ENCODE results near the gene TST. TPM values are rescaled to one million over a fixed set of nuclear protein-coding genes. Genes with fewer than 3 reads are reported as not detected.
A peak's percentile ranks its signal among the peaks of the same experiment; 100 is the strongest.

The TST gene
- total RNA-seq, 1 experiment from 2014 or later: 11.5 TPM

- no peak for DNase-seq (ENCODE audit: extremely low read depth, low read depth)
Observed at GRCh38 chr22:37033605-37034430, 14.6 kb upstream of the TST start.

DNA sequence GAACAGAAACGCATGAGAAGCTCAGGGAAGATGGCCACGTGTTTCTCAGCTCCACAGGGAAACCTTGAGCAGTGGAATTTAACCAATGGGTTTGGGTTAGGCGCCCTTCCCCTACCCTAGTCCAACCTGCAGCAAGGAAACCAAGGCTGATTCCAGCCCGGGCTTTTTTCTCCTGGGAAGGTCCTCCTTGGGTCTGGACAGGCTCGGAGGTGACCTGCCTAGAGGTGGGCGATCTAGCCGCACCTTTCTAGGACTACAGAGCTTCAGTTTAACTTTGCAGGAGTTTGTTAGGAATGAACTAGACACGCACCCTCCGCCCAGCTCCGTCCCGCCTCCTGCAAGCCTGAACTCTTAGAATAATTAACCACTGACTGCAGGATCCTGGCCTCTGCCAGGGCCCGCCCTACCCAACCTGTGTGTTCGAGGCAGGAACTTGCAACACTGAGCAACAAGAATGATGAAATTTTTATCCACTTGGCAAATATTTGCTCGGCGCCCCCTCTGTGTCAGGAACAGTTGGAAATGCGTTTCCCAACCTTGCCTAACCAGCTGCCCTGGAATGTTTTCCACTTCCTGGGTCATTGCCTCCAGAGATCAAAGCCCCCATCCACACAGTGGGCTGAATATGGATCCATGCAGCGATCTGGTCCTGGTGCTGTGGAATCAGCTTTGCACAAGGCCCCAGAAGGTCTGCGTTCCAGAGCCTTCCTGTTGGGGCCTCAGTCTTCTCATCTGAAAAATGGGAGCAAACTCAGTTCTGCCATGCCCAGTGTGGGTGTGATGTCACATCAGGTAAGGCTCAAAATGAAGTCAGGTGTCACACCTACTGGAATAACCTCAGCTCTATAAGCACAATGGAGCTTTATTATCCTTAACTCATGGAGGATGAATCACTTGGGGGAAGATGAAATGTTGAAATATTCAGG is 13.6 kb upstream of the TST start:
- DNase-seq (ENCODE audit: extremely low read depth, low read depth): peak; percentile 59

DNA sequence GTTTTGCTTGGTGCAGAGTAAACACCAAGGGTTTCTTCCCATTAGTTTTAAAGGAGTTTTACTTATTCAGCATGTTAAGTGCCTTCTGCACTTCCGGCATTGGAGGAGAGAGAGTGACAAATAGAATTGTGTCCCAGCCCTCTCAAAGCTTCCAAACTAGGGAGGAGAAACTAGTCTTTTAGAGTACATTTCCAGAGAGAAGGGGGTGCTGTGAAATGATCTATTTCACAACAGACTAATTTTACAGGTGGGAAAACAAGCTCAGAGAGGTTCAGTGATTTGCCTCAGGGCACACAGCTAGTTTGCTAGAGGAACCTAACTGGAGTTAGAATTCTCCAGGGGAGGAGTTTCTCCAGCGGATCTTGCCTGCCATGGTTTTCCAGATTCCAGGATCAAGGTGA is 12.9 kb upstream of the TST start:
- DNase-seq (ENCODE audit: extremely low read depth, low read depth): no peak

DNA sequence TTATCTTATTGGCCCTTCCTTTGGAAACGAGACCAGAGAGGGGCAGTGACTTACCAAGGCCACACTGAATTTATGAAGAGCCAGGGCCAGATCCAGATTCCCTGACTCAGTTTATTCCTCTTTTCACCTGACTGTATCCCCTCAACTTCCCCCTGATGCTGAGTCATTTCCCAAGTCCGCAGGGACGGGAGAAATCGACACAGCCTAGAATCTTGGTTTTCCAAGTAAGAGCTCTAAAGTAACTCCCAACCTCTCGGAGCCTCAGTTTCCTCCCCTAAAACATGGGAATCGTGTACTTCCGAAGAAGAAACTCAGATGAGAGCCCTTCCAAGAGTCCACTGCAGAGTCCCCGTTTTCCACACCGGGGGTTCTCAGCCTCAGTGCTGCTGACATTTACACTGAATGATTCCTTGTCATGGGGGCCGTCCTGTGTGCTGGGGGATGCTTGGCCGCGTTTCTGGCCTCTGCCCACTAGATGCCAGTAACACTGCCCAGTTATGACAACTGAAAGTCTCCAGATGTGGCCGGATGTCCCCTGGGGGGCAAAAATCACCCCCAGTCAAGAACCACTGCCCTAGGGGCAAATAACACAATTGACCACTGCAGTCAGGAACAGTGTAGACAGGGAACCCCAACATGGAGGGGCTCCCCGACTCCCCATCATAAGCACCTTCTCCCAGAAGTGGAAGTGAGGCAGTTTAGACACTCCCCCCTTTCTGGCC is 11.5 kb upstream of the TST start:
- DNase-seq (ENCODE audit: extremely low read depth, low read depth): no peak

GRCh38 chr22:37028692-37029674 is 9.7 kb upstream of the TST start:
- no peak for DNase-seq (ENCODE audit: extremely low read depth, low read depth)

- no peak for DNase-seq (ENCODE audit: extremely low read depth, low read depth)
Observed at GRCh38 chr22:37027556-37027955, 8.3 kb upstream of the TST start.

GRCh38 chr22:37026325-37026724 is 7.1 kb upstream of the TST start:
- no peak for DNase-seq (ENCODE audit: extremely low read depth, low read depth)

DNA sequence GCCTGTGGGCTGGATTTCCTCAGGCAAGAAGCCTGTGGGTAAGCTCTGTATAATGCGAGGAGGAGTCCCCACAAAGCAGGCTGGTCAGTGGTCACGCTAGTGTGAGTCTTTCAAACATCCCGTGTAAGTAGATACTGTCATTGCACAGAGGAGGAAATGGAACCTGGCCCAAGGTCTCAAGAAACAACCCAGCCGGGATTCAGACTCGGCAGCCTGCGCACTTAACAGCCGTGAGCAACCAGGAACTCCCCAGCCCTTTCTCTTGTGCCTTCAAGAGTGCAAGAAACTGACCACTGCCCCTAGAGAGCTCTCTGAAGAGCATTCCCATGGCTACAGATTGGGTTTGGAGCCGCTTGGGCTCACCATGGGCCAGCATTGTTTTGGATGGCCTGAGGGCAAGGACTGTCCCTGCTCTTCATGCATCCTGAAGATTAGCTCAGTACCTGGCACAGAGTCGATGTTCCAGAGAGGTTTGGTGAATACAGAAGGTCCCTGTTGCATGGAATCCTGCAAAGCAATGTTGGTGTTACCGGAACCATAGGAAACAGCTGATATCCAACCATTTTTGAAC is 6.3 kb upstream of the TST start:
- no peak for DNase-seq (ENCODE audit: extremely low read depth, low read depth)

- no peak for DNase-seq (ENCODE audit: extremely low read depth, low read depth)
Observed at GRCh38 chr22:37024339-37025157, 5.3 kb upstream of the TST start.

DNA sequence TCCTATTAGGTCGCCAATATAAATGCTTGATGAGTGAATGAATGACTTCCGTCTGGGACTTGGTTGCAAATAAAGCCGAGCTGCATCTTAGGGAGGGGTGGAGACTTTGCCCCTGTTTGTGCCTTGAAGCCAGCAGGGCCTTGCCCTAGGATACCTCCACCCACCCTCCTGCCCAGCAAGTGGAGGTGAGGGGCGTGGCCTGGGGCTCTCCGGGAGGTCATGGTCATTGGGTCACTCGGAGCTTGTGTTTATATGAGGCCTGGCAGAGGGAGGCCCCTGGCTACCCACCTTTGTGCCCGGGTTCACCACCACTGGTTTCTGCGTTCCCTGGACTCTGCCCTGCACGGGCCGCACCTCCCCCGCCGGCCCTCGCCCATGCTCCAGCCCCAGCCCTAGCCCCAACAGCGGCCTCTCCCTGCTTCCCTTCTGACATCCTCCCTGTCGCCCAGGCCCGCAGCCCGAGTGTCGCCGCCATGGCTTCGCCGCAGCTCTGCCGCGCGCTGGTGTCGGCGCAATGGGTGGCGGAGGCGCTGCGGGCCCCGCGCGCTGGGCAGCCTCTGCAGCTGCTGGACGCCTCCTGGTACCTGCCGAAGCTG is 4.6 kb upstream of the TST start:
- DNase-seq (ENCODE audit: extremely low read depth, low read depth): no peak

- no peak for DNase-seq (ENCODE audit: extremely low read depth, low read depth)
Observed at GRCh38 chr22:37022483-37023337, 3.5 kb upstream of the TST start.

- no peak for DNase-seq (ENCODE audit: extremely low read depth, low read depth)
Observed at GRCh38 chr22:37021710-37022482, 2.6 kb upstream of the TST start.

GRCh38 chr22:37021041-37021440 is 1.8 kb upstream of the TST start:
- DNase-seq (ENCODE audit: extremely low read depth, low read depth): no peak

DNA sequence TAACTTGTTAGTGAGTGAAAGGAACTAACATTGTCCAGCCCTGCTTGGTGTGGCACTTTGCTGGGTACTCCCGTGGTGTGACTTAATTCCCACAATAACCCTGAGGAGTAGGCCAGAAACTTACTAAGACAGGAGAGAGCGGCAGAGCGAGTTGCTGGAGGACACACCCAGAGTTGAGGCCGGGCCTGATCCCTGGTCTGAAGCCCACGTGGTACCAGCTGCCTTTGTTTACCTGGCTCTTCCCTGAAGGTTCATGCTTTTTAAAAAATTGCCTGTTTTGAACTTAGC is 889 bp upstream of the TST start:
- no peak for DNase-seq (ENCODE audit: extremely low read depth, low read depth)

DNA sequence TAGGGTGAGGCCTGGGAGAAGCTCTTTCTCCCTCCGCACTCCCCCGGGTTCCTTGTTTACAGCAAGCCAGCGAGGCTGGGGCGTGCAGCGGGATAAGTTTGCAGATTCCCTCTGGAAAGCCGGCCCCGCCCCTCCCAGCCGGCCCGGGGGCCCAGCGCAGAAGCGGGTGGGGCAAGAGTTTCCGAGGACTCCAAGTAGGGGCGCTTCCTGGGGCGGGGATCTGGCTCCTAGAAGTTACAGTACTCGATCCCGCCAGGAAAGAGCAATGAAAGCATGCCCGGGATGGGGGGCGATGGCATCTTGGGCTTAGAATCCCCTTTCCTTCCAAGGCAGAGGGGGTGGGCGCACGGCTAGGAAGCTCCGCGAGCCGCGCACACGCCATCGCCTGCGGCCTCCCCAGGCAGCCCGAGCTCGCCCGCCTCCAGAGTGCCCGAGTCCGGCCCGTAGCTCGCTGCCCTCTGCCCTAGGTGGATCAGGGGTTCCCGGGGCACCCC is 385 bp downstream of the TST start:
- DNase-seq (ENCODE audit: extremely low read depth, low read depth): no peak

- no peak for DNase-seq (ENCODE audit: extremely low read depth, low read depth)
Observed at GRCh38 chr22:37018086-37018814, 997 bp downstream of the TST start.

All from NCI-H460 (cell line).